ENCODE measurements around the gene RNF123. TPM values are rescaled to one million over a fixed set of nuclear protein-coding genes. Genes with fewer than 3 reads are reported as not detected.

Gene RNF123
- total and polyA plus RNA-seq, 10 of the 15 experiments (the other 5 are each of a cell fraction or from before 2014, with no cell fraction given) = 4.2 to 31.5 (median 17.6) TPM

Small RNAs within 50 kb of the gene (small RNA-seq; reads per million reads assigned to genes)
- not detected for gene AMIGO3
- not detected for gene COX6CP14

Other genes with a start within 250 kb of the RNF123 start
Only the 7 nearest of the 14 such genes appear.
- 199 and 214 TPM in 2 replicates for gene APEH, start 15.2 kb upstream of the RNF123 start, total RNA-seq (2014; rRNA removed)
- gene APEH, start 15.2 kb upstream of the RNF123 start, total RNA-seq (2014; rRNA removed; fragmentation: Illumina TruSeq; extraction: Trizol) = 110 and 116 TPM in 2 replicates
- 178 and 186 TPM in 2 replicates for gene APEH, start 15.2 kb upstream of the RNF123 start, total RNA-seq (2021)
- 66.9 and 101 TPM in 2 replicates for gene APEH, start 15.2 kb upstream of the RNF123 start, polyA plus RNA-seq (2011; rRNA removed)
- 125 and 130 TPM in 2 replicates for gene APEH, start 15.2 kb upstream of the RNF123 start, polyA plus RNA-seq (2014; fragmentation: Illumina TruSeq; extraction: Trizol)
- 100 to 1,000 TPM in 1 of 2 experiments, 10 to 100 TPM in 1; 74.4 to 102 TPM for gene APEH, start 15.2 kb upstream of the RNF123 start, polyA plus RNA-seq (2014; fragmentation: Nextera tagmentation; extraction: Ambion mirVana)
- gene APEH, start 15.2 kb upstream of the RNF123 start, polyA plus RNA-seq (2014; rRNA removed) = 132 and 162 TPM in 2 replicates
- gene APEH, start 15.2 kb upstream of the RNF123 start, polyA plus RNA-seq (2016; fragmentation: Nextera tagmentation; extraction: Ambion mirVana) = 100 to 1,000 TPM; 207 to 209 TPM
- 10.1 and 10.6 TPM in 2 replicates for gene MST1, start 83 bp upstream of the RNF123 start, total RNA-seq (2014; rRNA removed)
- 2.3 and 3.0 TPM in 2 replicates for gene MST1, start 83 bp upstream of the RNF123 start, total RNA-seq (2014; rRNA removed; fragmentation: Illumina TruSeq; extraction: Trizol)
- gene MST1, start 83 bp upstream of the RNF123 start, total RNA-seq (2021) = 14.1 TPM in 2 replicates
- gene MST1, start 83 bp upstream of the RNF123 start, polyA plus RNA-seq (2011; rRNA removed) = 13.4 and 24.2 TPM in 2 replicates
- 1.6 and 3.4 TPM in 2 replicates for gene MST1, start 83 bp upstream of the RNF123 start, polyA plus RNA-seq (2014; fragmentation: Illumina TruSeq; extraction: Trizol)
- 1 to 10 TPM; 1.2 to 4.4 TPM for gene MST1, start 83 bp upstream of the RNF123 start, polyA plus RNA-seq (2014; fragmentation: Nextera tagmentation; extraction: Ambion mirVana)
- 20.8 and 25.5 TPM in 2 replicates for gene MST1, start 83 bp upstream of the RNF123 start, polyA plus RNA-seq (2014; rRNA removed)
- 1 to 10 TPM; 2.6 to 3.9 TPM for gene MST1, start 83 bp upstream of the RNF123 start, polyA plus RNA-seq (2016; fragmentation: Nextera tagmentation; extraction: Ambion mirVana)
- gene AMIGO3, start 30.1 kb downstream of the RNF123 start, total RNA-seq (2014; rRNA removed) = 1.2 and 1.3 TPM in 2 replicates
- gene AMIGO3, start 30.1 kb downstream of the RNF123 start, total RNA-seq (2014; rRNA removed; fragmentation: Illumina TruSeq; extraction: Trizol) = not detected in 2 replicates
- 0.18 TPM in 1 of 2 replicates, not detected in the other for gene AMIGO3, start 30.1 kb downstream of the RNF123 start, total RNA-seq (2021)
- 0.19 TPM in 1 of 2 replicates, not detected in the other for gene AMIGO3, start 30.1 kb downstream of the RNF123 start, polyA plus RNA-seq (2011; rRNA removed)
- gene AMIGO3, start 30.1 kb downstream of the RNF123 start, polyA plus RNA-seq (2014; fragmentation: Illumina TruSeq; extraction: Trizol) = 0.07 TPM in 1 of 2 replicates, not detected in the other
- gene AMIGO3, start 30.1 kb downstream of the RNF123 start, polyA plus RNA-seq (2014; fragmentation: Nextera tagmentation; extraction: Ambion mirVana) = not detected
- 0.58 and 1.2 TPM in 2 replicates for gene AMIGO3, start 30.1 kb downstream of the RNF123 start, polyA plus RNA-seq (2014; rRNA removed)
- 1 to 10 TPM in 1 of 2 experiments, under 1 TPM in 1; 0.44 to 1.1 TPM for gene AMIGO3, start 30.1 kb downstream of the RNF123 start, polyA plus RNA-seq (2016; fragmentation: Nextera tagmentation; extraction: Ambion mirVana)
- gene GMPPB, start 34.4 kb downstream of the RNF123 start, total RNA-seq (2014; rRNA removed) = 39.1 and 44.3 TPM in 2 replicates
- gene GMPPB, start 34.4 kb downstream of the RNF123 start, total RNA-seq (2014; rRNA removed; fragmentation: Illumina TruSeq; extraction: Trizol) = 11.3 and 11.7 TPM in 2 replicates
- 45.6 and 46.1 TPM in 2 replicates for gene GMPPB, start 34.4 kb downstream of the RNF123 start, total RNA-seq (2021)
- 5.7 and 13.4 TPM in 2 replicates for gene GMPPB, start 34.4 kb downstream of the RNF123 start, polyA plus RNA-seq (2011; rRNA removed)
- 4.7 and 13.3 TPM in 2 replicates for gene GMPPB, start 34.4 kb downstream of the RNF123 start, polyA plus RNA-seq (2014; fragmentation: Illumina TruSeq; extraction: Trizol)
- 1 to 10 TPM; 2.3 to 8.7 TPM for gene GMPPB, start 34.4 kb downstream of the RNF123 start, polyA plus RNA-seq (2014; fragmentation: Nextera tagmentation; extraction: Ambion mirVana)
- 33.2 and 40.3 TPM in 2 replicates for gene GMPPB, start 34.4 kb downstream of the RNF123 start, polyA plus RNA-seq (2014; rRNA removed)
- gene GMPPB, start 34.4 kb downstream of the RNF123 start, polyA plus RNA-seq (2016; fragmentation: Nextera tagmentation; extraction: Ambion mirVana) = 10 to 100 TPM; 73.2 to 99.5 TPM
- gene IP6K1, start 97.0 kb downstream of the RNF123 start, total RNA-seq (2014; rRNA removed) = 13.4 and 16.0 TPM in 2 replicates
- gene IP6K1, start 97.0 kb downstream of the RNF123 start, total RNA-seq (2014; rRNA removed; fragmentation: Illumina TruSeq; extraction: Trizol) = 9.9 and 10.6 TPM in 2 replicates
- gene IP6K1, start 97.0 kb downstream of the RNF123 start, total RNA-seq (2021) = 28.6 and 29.8 TPM in 2 replicates
- 13.6 and 30.6 TPM in 2 replicates for gene IP6K1, start 97.0 kb downstream of the RNF123 start, polyA plus RNA-seq (2011; rRNA removed)
- 10.0 and 15.1 TPM in 2 replicates for gene IP6K1, start 97.0 kb downstream of the RNF123 start, polyA plus RNA-seq (2014; fragmentation: Illumina TruSeq; extraction: Trizol)
- 1 to 10 TPM; 1.3 to 2.0 TPM for gene IP6K1, start 97.0 kb downstream of the RNF123 start, polyA plus RNA-seq (2014; fragmentation: Nextera tagmentation; extraction: Ambion mirVana)
- gene IP6K1, start 97.0 kb downstream of the RNF123 start, polyA plus RNA-seq (2014; rRNA removed) = 22.9 and 25.0 TPM in 2 replicates
- 10 to 100 TPM; 20.4 to 21.7 TPM for gene IP6K1, start 97.0 kb downstream of the RNF123 start, polyA plus RNA-seq (2016; fragmentation: Nextera tagmentation; extraction: Ambion mirVana)
- gene CDHR4, start 110.3 kb downstream of the RNF123 start, total RNA-seq (2014; rRNA removed) = not detected in 2 replicates
- gene CDHR4, start 110.3 kb downstream of the RNF123 start, total RNA-seq (2014; rRNA removed; fragmentation: Illumina TruSeq; extraction: Trizol) = not detected in 2 replicates
- not detected in 2 replicates for gene CDHR4, start 110.3 kb downstream of the RNF123 start, total RNA-seq (2021)
- gene CDHR4, start 110.3 kb downstream of the RNF123 start, polyA plus RNA-seq (2011; rRNA removed) = not detected in 2 replicates
- not detected in 2 replicates for gene CDHR4, start 110.3 kb downstream of the RNF123 start, polyA plus RNA-seq (2014; fragmentation: Illumina TruSeq; extraction: Trizol)
- not detected for gene CDHR4, start 110.3 kb downstream of the RNF123 start, polyA plus RNA-seq (2014; fragmentation: Nextera tagmentation; extraction: Ambion mirVana)
- gene CDHR4, start 110.3 kb downstream of the RNF123 start, polyA plus RNA-seq (2014; rRNA removed) = not detected in 2 replicates
- gene CDHR4, start 110.3 kb downstream of the RNF123 start, polyA plus RNA-seq (2016; fragmentation: Nextera tagmentation; extraction: Ambion mirVana) = not detected
- 9.3 and 11.9 TPM in 2 replicates for gene INKA1, start 113.7 kb downstream of the RNF123 start, total RNA-seq (2014; rRNA removed)
- 3.8 and 4.2 TPM in 2 replicates for gene INKA1, start 113.7 kb downstream of the RNF123 start, total RNA-seq (2014; rRNA removed; fragmentation: Illumina TruSeq; extraction: Trizol)
- 6.0 and 9.2 TPM in 2 replicates for gene INKA1, start 113.7 kb downstream of the RNF123 start, total RNA-seq (2021)
- gene INKA1, start 113.7 kb downstream of the RNF123 start, polyA plus RNA-seq (2011; rRNA removed) = 0.94 and 1.6 TPM in 2 replicates
- 2.1 TPM in 1 of 2 replicates, not detected in the other for gene INKA1, start 113.7 kb downstream of the RNF123 start, polyA plus RNA-seq (2014; fragmentation: Illumina TruSeq; extraction: Trizol)
- 1 to 10 TPM in 1 of 2 experiments, under 1 TPM in 1; 0.32 to 1.4 TPM for gene INKA1, start 113.7 kb downstream of the RNF123 start, polyA plus RNA-seq (2014; fragmentation: Nextera tagmentation; extraction: Ambion mirVana)
- gene INKA1, start 113.7 kb downstream of the RNF123 start, polyA plus RNA-seq (2014; rRNA removed) = 10.2 and 10.5 TPM in 2 replicates
- gene INKA1, start 113.7 kb downstream of the RNF123 start, polyA plus RNA-seq (2016; fragmentation: Nextera tagmentation; extraction: Ambion mirVana) = 1 to 10 TPM; 9.0 to 9.9 TPM